Activated CD4-positive, CD25-positive, alpha-beta regulatory T cell treated with anti-CD3 and anti-CD28 coated beads, Interleukin-2, amount 50 U/mL, for 24 hours (primary cell): ENCODE measurements around the gene SLC7A6.

Source experiments
- ATAC-seq, 2 donors: fragments of 150-1000 bp; cut with Tn5 transposase; one replicate each; pipeline ENCODE4 v1.10.0; 2021; ENCODE audit warnings: mild to moderate bottlenecking in 1 of 2, moderate library complexity in 1 of 2

Gene SLC7A6

GRCh38 chr16:68348639-68349445 lies 84.5 kb downstream of the SLC7A6 start:
- ATAC-seq: no peak

GRCh38 chr16:68349838-68350410 lies 85.6 kb downstream of the SLC7A6 start:
- no peak for ATAC-seq

- ATAC-seq: no peak
These were observed 86.6 kb downstream of the SLC7A6 start for GRCh38 chr16:68350813-68351350.
